Esophagus (tissue), 2 donors: ENCODE data around the gene THY1. TPM values are rescaled to one million over a fixed set of nuclear protein-coding genes. Genes with fewer than 3 reads are reported as not detected.
A peak's percentile ranks its signal among the peaks of the same experiment; 100 is the strongest.

ENCODE experiments used
- H3K27ac ChIP-seq, 2 donors: one replicate each; pipeline ENCODE4 v1.5.1; 2013; ENCODE audit warnings: low read depth in 2 of 2, mild to moderate bottlenecking in 2 of 2, inconsistent platforms in 1 of 2, low read length in 1 of 2, moderate library complexity in 1 of 2
- H3K27me3 ChIP-seq, 2 donors: one replicate each; pipeline ENCODE4 v1.6.1; 2013; ENCODE audit warnings: low read length in 2 of 2, control low read depth in 1 of 2, mild to moderate bottlenecking in 1 of 2; ENCODE audit not compliant: insufficient read depth in 2 of 2, control insufficient read depth in 1 of 2
- H3K36me3 ChIP-seq, 2 donors: one replicate each; pipeline ENCODE4 v1.6.1; 2013; ENCODE audit warnings: low read length in 1 of 2; ENCODE audit not compliant: control insufficient read depth in 2 of 2, insufficient read depth in 2 of 2
- H3K4me1 ChIP-seq, 2 donors: one replicate each; pipeline ENCODE4 v1.6.1; 2013; ENCODE audit warnings: low read length in 1 of 2; ENCODE audit not compliant: control insufficient read depth in 2 of 2, insufficient read depth in 2 of 2
- H3K4me3 ChIP-seq, 2 donors: one replicate each; pipeline ENCODE4 v1.5.1; 2013; ENCODE audit warnings: low read length in 2 of 2, mild to moderate bottlenecking in 2 of 2, low read depth in 1 of 2, moderate library complexity in 1 of 2
- H3K9me3 ChIP-seq, 2 donors: one replicate each; pipeline ENCODE4 v1.6.1; 2013; ENCODE audit warnings: mild to moderate bottlenecking in 2 of 2, low read depth in 1 of 2, low read length in 1 of 2, moderate library complexity in 1 of 2; ENCODE audit not compliant: control insufficient read depth in 2 of 2, insufficient read depth in 1 of 2
- WGBS, 2 donors: extraction: QIAGEN DNeasy Blood & Tissue Kit; methylation state at CpG; one replicate each; pipeline ENCODE4 v1.1.7; 2013; 5-methylcytosine and 5-hydroxymethylcytosine counted together
- polyA plus RNA-seq, 2 donors: library from polyadenylated mRNA; stranded (reverse); fragments of 200-250 nt; gene quantifications; one replicate each; pipeline ENCODE4 v1.2.3, GENCODE V29; 2013
- donor health status: healthy with polysubstance abuse.
- donor health status: Bipolar disorder and iron deficiency.

The THY1 gene
- polyA plus RNA-seq, 2 donors: 0.92 to 1.2 TPM

- WGBS, 2 donors: 41 to 53% methylated on average over 9 of the region's 9 CpGs
- peaks cover 14 to 33% of the 10 kb centered on the region in 2 donors for H3K4me1 ChIP-seq
- H3K27me3 ChIP-seq: no peaks in the 10 kb centered on the region
- H3K9me3 ChIP-seq: no peaks in the 10 kb centered on the region
- no peak overlapping the region for H3K4me3 ChIP-seq
- H3K27ac ChIP-seq: peak overlapping the region; percentile 92 to 96
- H3K36me3 ChIP-seq: no peaks in the 10 kb centered on the region
Observed at GRCh38 chr11:119367661-119368120, 55.3 kb downstream of the THY1 start.

Other genes with a start within 250 kb of the THY1 start
- gene NHERF4, start 237.7 kb downstream of the THY1 start, polyA plus RNA-seq: under 1 TPM; 0.05 to 0.41 TPM
- 1 to 10 TPM; 3.0 to 6.2 TPM for gene CBL, start 216.8 kb downstream of the THY1 start, polyA plus RNA-seq
- 10 to 100 TPM; 10.3 to 34.4 TPM for gene MCAM, start 106.0 kb downstream of the THY1 start, polyA plus RNA-seq
- gene RNF26, start 88.6 kb downstream of the THY1 start, polyA plus RNA-seq: 10 to 100 TPM in 1 of 2 donors, 1 to 10 TPM in 1; 7.4 to 16.2 TPM
- 1 to 10 TPM; 4.8 to 6.7 TPM for gene C1QTNF5, start 82.3 kb downstream of the THY1 start, polyA plus RNA-seq
- not detected for gene MFRP, start 76.5 kb downstream of the THY1 start, polyA plus RNA-seq
- gene USP2, start 41.5 kb downstream of the THY1 start, polyA plus RNA-seq: 1 to 10 TPM; 2.1 to 4.9 TPM